SHP77 (cell line): ENCODE results near the gene SURF4.
A peak's percentile ranks its signal among the peaks of the same experiment; 100 is the strongest.
"Not testable (repeated sequence)": the region's sequence is repeated elsewhere in the genome, so short reads cannot be mapped to it uniquely, and the experiment has no call there.

Source experiments
- DNase-seq, 2 experiments: peaks; one replicate each; lab custom pipeline; 2025; lab: John Stamatoyannopoulos, UW

The SURF4 gene

DNA sequence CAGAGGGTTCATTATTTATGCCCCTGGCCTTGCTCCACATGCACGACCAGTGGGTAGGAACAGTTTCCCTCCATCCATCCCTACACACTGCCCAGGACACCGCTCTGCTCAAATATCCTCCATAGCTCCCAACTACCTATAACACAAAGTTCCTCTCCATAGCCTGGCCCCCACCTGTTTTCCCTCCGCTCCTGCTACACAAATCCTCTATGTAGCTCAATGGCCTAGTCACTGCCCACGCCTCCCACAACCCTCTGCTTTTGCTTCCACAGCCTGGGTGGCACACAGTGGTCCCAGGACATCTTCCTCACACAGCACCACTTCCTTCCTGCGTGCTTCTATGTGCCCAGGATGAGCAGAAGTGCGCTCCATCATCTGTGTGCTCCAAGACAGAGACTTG, 21.5 kb upstream of the SURF4 start:
- DNase-seq: no peak

DNA sequence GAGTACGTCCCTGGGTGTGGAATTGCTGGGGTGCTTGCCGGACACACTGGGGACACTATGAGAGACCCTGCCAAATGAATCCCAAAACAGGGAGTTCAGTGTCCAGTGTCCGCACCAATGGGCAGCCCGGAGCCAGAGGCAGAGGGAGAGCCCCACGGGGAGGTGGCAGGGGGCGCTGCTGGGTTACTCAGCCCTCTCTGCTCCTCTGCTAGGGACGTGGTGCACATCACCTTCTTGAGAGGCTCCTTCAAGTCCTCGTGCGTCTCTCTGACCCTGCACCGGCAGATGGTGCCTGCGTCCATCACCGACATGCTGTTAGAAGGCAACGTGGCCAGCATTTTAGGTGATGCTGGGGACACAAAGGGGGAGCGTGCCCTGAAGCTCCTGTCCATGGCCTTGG, 21.1 kb upstream of the SURF4 start:
- no peak for DNase-seq

DNA sequence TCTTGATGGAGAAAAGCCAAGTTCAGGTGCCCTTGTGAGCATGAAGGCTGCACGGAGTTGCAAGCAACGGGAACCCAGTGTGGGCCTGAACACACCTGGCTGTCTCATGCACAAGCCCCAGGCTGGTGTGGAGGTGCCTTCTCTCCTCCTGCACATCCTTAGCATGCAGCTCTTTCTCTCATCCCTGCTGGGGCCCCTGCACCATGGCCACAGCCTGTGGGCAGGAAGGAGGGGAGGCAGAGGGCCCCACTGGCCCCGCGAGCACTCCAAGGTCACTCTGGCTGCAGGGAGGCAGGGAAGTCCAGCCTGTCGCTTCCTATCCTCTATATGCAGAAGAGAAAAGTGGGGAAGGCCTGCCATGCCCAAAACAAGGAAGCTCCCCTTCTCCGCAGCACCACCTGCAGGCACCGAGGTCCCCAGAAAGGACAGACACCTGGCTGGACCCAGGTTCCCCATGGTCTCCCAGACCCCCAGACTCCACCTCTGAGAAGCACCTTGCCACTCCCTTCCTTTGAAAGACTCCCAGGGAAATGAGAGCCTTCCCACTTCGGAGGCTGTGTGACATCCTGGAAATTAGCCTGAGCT, 18.9 kb upstream of the SURF4 start:
- no peak for DNase-seq

DNA sequence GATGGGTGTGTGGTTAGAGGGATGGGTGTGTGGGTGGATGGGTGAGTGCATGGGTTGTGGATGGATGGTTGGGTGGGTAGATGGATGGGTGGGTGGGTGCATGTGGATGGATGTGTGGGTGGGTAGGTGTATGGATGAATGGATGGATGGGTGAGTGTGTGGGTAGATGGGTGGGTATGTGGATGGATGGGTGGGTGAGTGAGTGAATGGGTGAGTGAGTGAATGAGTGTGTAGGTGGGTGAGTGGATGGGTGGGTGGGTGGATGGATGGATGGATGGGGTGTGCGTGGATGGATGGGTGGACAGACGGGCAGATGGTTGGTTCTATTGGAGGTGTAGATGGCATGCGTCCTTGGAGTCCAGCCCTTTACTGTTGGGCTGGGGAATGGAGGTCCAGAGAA, 17.5 kb upstream of the SURF4 start:
- no peak for DNase-seq

DNA sequence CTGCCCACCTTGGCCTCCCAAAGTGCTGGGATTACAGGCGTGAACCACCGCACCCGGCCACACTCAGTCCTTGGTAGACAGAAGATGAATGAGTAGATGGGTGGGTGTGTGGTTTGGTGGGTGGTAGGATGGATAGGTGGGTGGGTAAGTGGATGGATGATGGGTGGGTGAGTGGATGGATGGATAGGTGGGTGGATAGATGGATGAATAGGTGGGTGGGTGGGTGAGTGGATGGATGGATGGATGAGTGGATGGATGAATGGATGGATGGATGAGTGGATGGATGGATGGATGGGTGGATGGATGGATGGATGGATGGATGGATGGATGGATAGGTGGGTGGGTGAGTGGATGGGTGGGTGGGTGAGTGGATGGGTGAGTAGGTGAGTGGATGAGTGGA, 16.4 kb upstream of the SURF4 start:
- not testable (repeated sequence) for DNase-seq

DNA sequence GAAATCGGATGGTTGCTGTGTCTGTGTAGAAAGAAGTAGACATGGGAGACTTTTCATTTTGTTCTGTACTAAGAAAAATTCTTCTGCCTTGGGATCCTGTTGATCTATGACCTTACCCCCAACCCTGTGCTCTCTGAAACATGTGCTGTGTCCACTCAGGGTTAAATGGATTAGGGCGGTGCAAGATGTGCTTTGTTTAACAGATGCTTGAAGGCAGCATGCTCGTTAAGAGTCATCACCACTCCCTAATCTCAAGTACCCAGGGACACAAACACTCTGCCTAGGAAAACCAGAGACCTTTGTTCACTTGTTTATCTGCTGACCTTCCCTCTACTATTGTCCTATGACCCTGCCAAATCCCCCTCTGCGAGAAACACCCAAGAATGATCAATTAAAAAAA, 15.6 kb upstream of the SURF4 start:
- DNase-seq: not testable (repeated sequence)

DNA sequence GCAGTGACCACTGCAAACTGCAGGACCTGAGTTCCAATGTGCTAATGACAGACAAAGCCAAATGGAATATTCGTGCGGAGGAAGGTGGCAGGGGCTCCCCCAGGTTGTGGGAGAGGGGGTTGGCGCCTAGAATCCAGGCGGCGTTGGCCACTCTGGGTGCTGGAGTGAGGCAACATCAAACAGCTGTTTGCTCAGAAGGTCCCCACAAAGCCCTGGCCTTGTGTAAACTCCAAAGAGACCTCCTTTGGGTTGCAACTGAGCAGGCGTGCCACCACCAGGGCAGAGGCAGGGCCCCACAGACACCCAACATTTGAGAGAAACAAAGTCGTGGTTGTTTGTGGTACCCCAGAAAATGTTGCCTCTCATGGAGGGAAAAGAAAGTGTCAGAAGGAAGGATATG, 14.9 kb upstream of the SURF4 start:
- no peak for DNase-seq

DNA sequence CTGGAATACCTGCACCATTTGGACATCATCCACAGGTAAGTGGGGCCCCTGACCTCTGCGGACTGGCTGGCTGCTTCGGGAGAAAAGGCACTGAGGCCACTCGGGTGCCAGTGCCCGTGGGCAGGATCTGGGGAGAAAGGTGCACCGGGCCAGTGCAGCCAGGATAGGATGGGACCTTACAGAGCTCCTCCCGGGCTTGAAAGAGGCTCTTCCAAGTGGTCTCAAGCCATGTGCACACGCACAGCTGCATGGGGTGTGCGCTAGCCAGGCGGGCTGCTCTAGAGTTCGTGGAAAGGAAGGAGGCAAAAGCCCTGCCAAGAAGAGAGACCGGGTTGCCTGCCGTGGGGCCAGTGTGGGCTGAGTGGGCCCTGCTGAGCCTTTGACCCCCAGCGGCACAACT, 13.7 kb upstream of the SURF4 start:
- no peak for DNase-seq

DNA sequence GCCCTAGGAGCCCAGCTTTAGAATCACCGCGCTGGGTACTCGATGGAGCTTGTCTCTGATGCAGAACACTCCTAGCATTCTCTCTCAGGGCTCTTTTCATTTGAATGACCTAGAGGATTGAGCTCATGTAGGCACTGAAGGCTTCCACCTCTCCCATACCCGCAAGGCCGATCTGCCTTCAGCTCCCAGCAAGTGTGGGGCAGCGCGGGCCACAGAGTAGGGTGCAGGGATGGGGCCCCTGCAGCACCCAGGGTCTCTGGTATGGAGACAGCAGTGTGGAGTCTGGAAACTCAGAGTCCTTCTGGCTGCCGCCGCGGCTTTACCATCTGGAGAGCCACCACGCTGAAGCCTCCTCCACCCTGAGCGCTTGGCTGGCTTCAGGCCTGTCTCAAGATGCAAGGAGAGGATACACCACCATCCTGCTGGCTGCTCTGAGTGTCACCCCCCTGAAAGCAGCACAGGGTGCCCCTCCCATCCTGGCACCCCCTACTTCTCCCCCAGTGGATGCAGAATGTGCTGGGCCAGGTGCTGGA, 13.2 kb upstream of the SURF4 start:
- DNase-seq: no peak

DNA sequence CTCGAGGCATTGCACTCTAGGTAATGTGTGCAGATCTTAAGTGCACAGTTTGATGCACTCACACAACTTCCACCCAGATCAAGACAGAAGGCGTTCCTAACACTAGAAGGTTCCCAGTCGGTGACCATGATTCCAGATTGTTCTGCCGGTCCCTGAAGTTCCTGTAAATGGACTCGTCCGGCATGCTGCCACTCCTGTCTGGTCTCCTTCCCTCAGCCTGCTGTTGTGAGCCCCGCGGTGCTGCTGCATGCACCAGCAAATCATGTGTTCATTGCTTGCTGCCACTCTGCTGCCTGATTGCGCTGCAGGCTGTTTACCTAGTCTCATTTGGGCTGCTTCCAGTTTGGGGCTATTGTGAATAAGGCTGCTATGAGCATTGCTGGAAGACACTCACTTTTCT, 11.8 kb upstream of the SURF4 start:
- DNase-seq: no peak

DNA sequence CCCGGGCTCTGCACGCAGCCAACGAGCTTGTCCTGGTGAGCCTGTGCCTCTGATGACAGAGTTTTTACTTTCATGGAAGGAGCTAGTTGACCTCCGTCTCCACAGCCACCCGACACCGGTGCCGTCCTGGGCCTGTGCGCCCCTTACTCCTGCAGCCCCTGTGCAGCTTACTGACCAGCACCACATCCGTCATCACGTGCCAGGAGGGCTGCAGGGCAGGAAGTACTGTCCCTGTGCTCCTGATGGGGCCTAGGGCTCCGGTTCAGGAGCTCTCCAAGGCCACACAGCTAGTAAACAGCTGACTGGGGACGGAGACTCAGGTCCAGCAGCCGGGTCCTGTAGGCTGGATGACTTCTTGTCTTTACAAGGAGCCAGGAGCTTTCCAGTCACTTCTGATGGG, 10.5 kb upstream of the SURF4 start:
- no peak for DNase-seq

DNA sequence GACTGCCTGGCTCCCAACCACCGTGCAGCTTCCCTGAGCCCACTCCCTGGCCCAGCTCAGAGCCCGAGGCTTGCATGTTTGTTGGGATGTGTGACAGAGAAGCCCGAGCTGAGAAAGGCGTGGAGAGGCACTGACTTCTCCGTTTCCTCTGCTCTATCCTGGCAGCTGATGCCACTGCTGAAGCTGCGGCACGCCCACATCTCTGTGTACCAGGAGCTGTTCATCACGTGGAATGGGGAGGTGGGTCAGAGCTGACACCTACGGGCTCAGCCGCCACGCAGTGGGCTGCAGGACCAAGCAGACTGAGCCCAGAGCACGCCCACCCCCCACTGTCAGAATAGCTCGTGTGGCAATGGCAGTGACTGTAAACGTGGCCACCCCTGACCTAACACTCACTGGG, 9.6 kb upstream of the SURF4 start:
- DNase-seq: no peak

DNA sequence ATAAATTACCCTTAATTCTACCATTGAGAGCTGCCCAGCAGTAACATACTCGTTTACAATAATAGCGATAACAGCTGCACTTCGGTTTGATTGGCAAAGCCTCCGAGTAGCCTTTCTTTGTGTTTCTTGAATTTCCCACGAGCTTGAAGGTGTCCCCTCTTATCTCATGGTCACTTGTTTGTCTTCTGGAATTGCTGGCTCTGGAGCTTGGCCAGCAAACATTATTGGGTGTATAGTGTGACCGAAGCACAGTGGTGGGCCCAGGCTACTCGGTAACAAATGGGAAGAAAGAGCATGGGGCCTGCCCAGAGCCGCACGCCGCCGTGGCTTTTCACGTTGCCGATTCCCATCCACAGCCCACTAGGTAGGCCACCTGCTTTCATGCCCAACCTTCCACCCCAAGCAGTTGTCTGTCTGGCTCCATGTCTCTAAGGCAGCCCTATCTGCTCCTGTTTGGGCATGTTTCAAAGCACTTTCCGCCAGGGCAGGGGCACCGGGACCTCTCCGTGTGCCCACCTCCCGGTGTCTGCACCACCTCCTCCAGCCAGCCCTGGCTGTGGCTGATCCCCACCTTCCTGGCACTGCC, 9.0 kb upstream of the SURF4 start:
- no peak for DNase-seq

DNA sequence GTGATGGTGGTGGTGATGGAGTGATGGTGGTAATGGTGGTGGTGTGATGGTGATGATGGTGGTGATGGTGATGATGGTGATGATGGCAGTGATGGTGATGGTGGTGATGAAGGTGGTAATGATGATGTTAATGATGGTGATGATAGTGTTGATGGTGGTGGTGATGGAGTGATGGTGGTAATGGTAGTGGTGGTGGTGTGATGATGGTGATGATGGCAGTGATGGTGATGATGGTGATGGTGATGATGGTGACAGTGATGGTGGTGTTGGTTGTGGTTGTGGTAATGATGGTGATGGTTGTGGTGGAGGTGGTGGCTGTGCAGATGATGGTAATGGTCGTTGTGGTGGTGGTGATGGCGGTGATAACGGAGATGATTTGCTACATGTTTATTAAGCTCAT, 7.6 kb upstream of the SURF4 start:
- no peak for DNase-seq

DNA sequence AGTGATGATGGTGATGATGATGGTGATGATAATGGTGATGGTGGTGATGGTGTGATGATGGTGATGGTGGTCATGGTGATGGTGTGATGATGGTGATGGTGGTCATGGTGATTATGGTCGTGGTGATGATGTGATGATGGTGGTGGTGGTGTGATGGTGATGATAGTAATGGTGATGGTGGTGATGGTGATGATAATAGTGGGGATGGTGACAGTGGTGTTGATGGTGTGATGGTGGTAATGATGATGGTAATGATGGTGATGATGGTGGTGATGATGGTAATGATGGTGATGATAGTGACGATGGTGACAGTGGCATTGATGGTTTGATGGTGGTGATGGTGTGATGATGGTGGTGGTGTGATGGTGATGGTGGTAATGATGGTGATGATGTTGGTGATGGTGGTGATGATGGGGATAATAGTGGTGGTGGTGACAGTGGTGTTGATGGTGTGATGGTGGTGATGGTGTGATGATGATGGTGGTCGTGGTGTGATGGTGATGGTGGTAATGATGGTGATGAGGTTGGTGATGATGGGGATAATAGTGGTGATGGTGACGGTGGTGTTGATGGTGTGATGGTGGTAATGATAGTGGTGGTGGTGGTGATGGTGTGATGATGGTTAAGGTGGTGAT, 6.8 kb upstream of the SURF4 start:
- no peak for DNase-seq

DNA sequence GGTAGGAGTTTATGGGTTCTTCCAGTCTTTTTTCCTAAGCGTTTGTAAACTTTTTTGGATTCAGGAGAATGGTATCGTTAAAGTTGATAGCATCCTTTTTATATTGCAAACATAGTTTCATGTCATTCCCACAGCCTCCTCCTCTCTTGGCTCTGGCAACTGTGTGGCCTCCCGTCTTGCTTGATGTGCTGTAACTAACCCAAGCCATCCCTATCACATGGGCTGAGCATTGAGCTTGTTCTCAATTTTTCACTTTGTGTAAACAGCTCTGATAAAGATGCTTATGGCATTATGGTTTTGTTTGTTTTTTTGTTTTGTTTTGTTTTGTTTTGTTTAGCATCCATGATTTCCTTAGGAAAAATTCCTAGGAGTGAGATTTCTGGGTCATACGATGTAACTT, 4.9 kb upstream of the SURF4 start:
- DNase-seq: no peak

DNA sequence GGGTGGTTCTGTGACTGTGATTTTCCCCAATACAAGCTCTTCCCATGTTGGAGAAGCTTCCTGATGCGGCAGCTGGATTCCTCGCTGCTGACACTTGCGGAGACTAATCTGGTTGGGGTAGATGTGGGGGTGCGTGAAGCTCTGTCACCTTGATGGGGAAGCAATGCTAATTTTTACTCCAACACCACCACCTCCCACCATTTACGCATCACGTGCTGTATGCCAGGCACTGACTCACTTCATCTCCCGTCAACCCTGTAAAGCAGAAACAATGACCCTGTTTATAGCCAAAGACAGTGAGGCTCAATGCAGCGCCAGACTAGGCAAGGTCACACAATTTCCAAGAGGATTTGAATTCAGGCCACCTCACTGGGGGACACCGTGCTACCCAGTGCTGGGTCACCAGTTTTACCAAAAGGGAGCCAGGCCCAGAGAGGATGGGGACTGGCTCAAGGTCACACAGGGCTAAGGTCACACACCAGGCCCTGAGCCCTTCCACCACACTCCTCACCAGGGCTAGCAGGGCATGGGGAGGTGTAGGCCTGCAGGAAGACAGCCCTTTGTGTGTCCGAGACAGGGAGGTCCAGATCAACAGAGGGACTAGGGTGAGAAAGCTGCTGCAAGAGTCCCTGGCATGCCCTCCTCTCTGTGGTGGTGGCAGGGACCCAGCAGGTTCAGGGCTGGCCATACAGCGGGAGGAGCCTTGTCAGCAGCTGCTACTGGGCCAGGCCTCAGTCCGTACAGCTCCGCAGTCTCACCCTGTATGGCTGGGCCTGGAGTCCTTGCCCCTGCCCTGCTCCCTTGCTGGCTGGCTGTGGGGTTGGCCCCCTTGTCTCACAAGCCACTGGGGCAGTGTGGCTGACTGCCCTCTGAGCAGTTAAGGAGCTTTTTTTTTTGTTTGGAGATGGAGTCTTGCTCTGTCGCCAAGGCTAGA, 3.6 kb upstream of the SURF4 start:
- no peak for DNase-seq

DNA sequence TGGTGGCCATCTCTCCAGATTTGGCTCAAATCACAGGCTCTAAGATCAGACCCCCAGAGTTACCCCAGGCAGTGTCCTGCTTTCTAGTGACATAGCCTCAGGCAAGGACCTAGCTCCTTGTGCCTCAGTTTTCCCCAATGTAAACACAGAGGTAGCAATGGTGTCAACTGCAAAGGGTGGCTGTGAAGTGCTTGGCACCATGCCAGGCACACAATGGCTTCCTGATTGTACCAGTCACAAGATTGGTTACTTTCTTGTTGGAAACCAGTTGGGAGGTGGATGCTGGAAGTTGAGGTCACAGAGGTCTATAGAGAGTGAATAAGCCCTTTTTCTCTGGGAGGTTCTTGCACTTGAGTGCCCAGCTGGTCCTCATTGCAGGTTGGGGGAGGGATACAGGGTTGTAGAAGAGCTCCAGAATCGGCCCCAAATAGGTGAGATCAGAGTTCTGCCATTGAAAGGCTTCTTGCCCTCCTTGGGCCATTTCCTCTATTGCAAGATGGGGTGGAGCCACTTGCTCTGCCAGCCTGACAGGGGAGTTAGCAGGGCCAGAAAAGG, 2.6 kb upstream of the SURF4 start:
- DNase-seq: no peak

DNA sequence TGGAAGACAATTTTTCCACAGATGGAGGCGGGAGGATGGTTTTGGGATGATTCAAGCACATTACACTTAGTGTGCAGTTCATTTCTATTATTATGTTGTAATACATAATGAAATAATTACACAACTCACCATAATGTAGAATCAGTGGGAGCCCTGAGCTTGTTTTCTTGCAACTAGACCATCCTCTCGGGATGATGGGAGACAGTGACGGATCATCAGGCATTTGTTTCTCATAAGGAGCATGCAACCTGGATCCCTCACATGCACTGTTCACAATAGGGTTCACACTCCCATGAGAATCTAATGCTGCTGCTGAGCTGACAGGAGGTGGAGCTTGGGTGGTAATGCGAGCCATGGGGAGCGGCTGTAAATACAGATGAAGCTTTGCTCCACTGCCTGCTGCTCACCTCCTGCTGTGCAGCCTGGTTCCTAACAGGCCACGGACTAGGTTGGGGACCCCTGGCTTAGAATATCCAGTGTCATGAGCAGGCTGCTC, 1.9 kb upstream of the SURF4 start:
- no peak for DNase-seq

DNA sequence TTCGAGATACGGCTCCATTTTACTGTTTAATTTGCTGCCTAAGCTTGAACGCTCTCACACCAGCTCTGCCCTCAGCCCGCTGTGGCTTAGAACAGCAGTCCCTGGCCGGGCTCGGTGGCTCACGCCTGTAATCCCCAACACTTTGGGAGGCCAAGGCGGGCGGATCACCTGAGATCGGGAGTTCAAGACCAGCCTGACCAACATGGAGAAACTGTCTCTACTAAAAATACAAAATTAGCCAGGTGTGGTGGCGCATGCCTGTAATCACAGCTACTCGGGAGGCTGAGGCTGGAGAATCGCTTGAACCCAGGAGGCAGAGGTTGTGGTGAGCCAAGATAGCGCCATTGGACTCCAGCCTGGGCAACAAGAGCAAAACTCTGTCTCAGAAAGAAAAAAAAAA, 1.4 kb upstream of the SURF4 start:
- DNase-seq: not testable (repeated sequence)

DNA sequence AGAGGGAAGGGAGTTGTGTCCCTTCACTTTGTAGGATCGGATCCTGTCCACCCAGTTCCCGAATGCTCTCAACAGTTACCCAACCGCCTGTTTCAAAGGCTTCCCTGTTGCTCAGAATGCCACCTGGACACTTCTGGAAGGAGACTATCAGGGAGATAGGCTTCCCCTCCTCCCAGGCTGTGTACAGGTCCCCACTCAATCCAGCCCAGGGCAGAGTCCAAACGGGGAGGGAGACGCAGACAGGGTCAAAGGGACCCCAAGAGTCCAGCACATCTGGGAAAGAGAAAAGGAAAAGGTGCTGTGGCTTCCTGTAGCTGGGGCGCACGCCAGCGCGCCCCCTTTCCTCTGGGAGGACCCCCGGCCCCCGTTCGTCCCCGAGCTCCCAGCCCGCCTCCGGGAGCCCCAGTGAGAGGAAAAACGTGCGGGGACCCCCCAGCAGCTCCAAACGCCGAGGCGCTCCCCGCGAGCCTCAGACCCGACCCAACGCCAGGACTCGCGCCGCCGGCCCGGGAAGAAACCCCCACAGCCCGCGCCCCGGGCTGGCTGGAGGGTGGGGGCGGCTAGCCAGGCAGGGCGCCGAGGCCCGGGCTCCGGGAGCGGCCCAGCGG, 640 bp downstream of the SURF4 start:
- peak in 1 of 2 experiments; percentile 44 for DNase-seq
